GM12878 (cell line): ENCODE results near the gene CLEC16A. TPM values are rescaled to one million over a fixed set of nuclear protein-coding genes. Genes with fewer than 3 reads are reported as not detected.

ENCODE experiments used
- ATAC-seq: fragments of 200-7000 bp; cut with Tn5 transposase; 3 replicates; pipeline ENCODE4 v1.9.1; 2020; ENCODE audit warnings: mild to moderate bottlenecking, moderate library complexity
- BruUV-seq: library from RNA; stranded (reverse); fragments of 400-500 nt; replicated peaks from 2 replicates; lab custom pipeline; 2021; lab: Mats Ljungman, UMichigan
- CTCF ChIA-PET: fragments of 300-600 bp; sonication (Branson Sonifier 250); formaldehyde crosslinking; extraction: SDS; loops from one replicate; lab custom pipeline; 2021; ENCODE audit warnings: inconsistent platforms; lab: Yijun Ruan, JAX
- POLR2A ChIA-PET: fragments of 350-600 bp; formaldehyde crosslinking; extraction: SDS; loops from one replicate; lab custom pipeline; 2021; ENCODE audit warnings: inconsistent platforms; lab: Charles Lee
- RAD21 ChIA-PET: fragments of 300-600 bp; sonication (Branson Sonifier 250); formaldehyde crosslinking; loops from one replicate; lab custom pipeline; 2023; ENCODE audit warnings: antibody characterized with exemption; ENCODE audit not compliant: unreplicated experiment; lab: Charles Lee
- SMC1A ChIA-PET: fragments of 300-600 bp; sonication (Branson Sonifier 250); formaldehyde crosslinking; loops from one replicate; lab custom pipeline; 2023; ENCODE audit not compliant: unreplicated experiment, uncharacterized antibody; lab: Charles Lee
- DNase-seq: peaks from one replicate; pipeline ENCODE4 v3.0.0-alpha.2; 2011; ENCODE audit warnings: low read depth, low spot score
- FAIRE-seq: peaks from 3 replicates; lab custom pipeline; 2011; peaks lifted over from hg19 to GRCh38; lab: Jason Lieb, UNC
- H2AFZ ChIP-seq: 2 replicates; pipeline ENCODE4 v1.6.0; 2011; ENCODE audit warnings: low read depth, low read length, control low read depth; ENCODE audit not compliant: control insufficient read depth
- H3K27ac ChIP-seq: 2 replicates; pipeline ENCODE4 v1.5.1; 2011; ENCODE audit warnings: control low read depth; ENCODE audit not compliant: control insufficient read depth, insufficient read depth
- H3K27me3 ChIP-seq, 2 experiments: replicated peaks in 1 of 2; 2 replicates each; pipeline versions ENCODE4 v1.6.0 to v1.6.1; 2011; ENCODE audit warnings: low read length in 1 of 2; ENCODE audit not compliant: control insufficient read depth in 2 of 2, insufficient read depth in 2 of 2
- H3K36me3 ChIP-seq, 2 experiments: 2 replicates each; pipeline ENCODE4 v1.5.1; 2011; ENCODE audit warnings: low read length in 1 of 2; ENCODE audit not compliant: control insufficient read depth in 2 of 2, insufficient read depth in 2 of 2
- H3K4me1 ChIP-seq: 2 replicates; pipeline ENCODE4 v1.6.1; 2011; ENCODE audit warnings: mild to moderate bottlenecking, low read length, moderate library complexity, mixed read lengths; ENCODE audit not compliant: control insufficient read depth, insufficient read depth
- H3K4me2 ChIP-seq: 2 replicates; pipeline ENCODE4 v1.6.0; 2011; ENCODE audit warnings: control low read depth; ENCODE audit not compliant: control insufficient read depth, insufficient read depth
- H3K4me3 ChIP-seq: fragments of 200-600 bp; sonication (generic); 2 replicates; pipeline ENCODE4 v1.5.1; 2016
- H3K79me2 ChIP-seq: 2 replicates; pipeline ENCODE4 v1.6.0; 2011; ENCODE audit warnings: low read length; ENCODE audit not compliant: control insufficient read depth, insufficient read depth
- H3K9ac ChIP-seq: 2 replicates; pipeline ENCODE4 v1.8.0; 2011; ENCODE audit warnings: low read length, control low read depth, mixed read lengths; ENCODE audit not compliant: control insufficient read depth, insufficient read depth
- H3K9me3 ChIP-seq: replicated peaks from 3 replicates; pipeline ENCODE4 v1.5.1; 2011; ENCODE audit warnings: mild to moderate bottlenecking, low read length; ENCODE audit not compliant: control insufficient read depth, insufficient read depth
- H4K20me1 ChIP-seq: 2 replicates; pipeline ENCODE4 v1.6.0; 2011; ENCODE audit not compliant: control insufficient read depth, insufficient read depth
- BACH1 ChIP-seq: fragments of 450-650 bp; IDR thresholded peaks from 2 replicates; pipeline ENCODE4 v1.6.1; 2017; ENCODE audit warnings: mild to moderate bottlenecking, borderline replicate concordance
- BCL11A ChIP-seq: IDR thresholded peaks from 2 replicates; pipeline ENCODE4 v1.6.1; 2011; ENCODE audit warnings: low read depth, low read length
- JUND ChIP-seq: IDR thresholded peaks from 2 replicates; pipeline ENCODE4 v1.6.1; 2012; ENCODE audit warnings: low read depth, mild to moderate bottlenecking, low read length, improper control_type of control experiment, moderate library complexity
- KLF5 ChIP-seq: fragments of 450-650 bp; IDR thresholded peaks from 2 replicates; pipeline ENCODE4 v1.6.1; 2014; ENCODE audit warnings: mild to moderate bottlenecking; ENCODE audit not compliant: partially characterized antibody
- NFYA ChIP-seq: IDR thresholded peaks from 2 replicates; pipeline ENCODE4 v1.6.1; 2011; ENCODE audit warnings: low read depth, mild to moderate bottlenecking, low read length, improper control_type of control experiment, borderline replicate concordance
- NR2C2 ChIP-seq: IDR thresholded peaks from 2 replicates; pipeline ENCODE4 v1.6.1; 2011; ENCODE audit warnings: borderline replicate concordance, low read depth; ENCODE audit not compliant: control insufficient read depth, insufficient read length
- RAD21 ChIP-seq: IDR thresholded peaks from 2 replicates; pipeline ENCODE4 v1.6.1; 2011; ENCODE audit warnings: mild to moderate bottlenecking, low read depth, low read length, moderate library complexity; ENCODE audit not compliant: insufficient read depth
- RAD51 ChIP-seq: fragments of 450-650 bp; IDR thresholded peaks from 2 replicates; pipeline ENCODE4 v1.6.1; 2016; ENCODE audit warnings: moderate library complexity, mild to moderate bottlenecking, inconsistent platforms
- SRF ChIP-seq, 2 experiments: IDR thresholded peaks; 2 replicates each; pipeline ENCODE4 v1.6.1; 2011; ENCODE audit warnings: low read depth in 2 of 2, low read length in 2 of 2, mild to moderate bottlenecking in 1 of 2, moderate library complexity in 1 of 2
- TARDBP ChIP-seq: IDR thresholded peaks from 2 replicates; pipeline ENCODE4 v1.6.1; 2016; ENCODE audit warnings: borderline replicate concordance
- WGBS: methylation state at CpG from one replicate; pipeline ENCODE4 v1.1.6; 2016; ENCODE audit warnings: low lambda C conversion rate; ENCODE audit not compliant: insufficient replicate concordance, insufficient coverage; ENCODE audit errors: missing lambda C conversion rate; 5-methylcytosine and 5-hydroxymethylcytosine counted together
- in situ Hi-C: fragments of 300-500 bp; cut with MboI; formaldehyde crosslinking; loops from 9 replicates; pipeline ENCODE4 v1.14.3; 2018; ENCODE audit warnings: mixed read lengths
- intact Hi-C: fragments of 100-400 bp; cut with micrococcal nuclease; formaldehyde crosslinking; loops from one replicate; pipeline ENCODE4 v1.14.2; 2022; ENCODE audit not compliant: unreplicated experiment
- polyA plus RNA-seq, 11 experiments: library from polyadenylated mRNA; depleted of rRNA in 4 of 11; unstranded in 6 of 11; stranded (reverse) in 5 of 11; fragments of >200 nt; fragmentation: Nextera tagmentation in 4 of 11; fragmentation: Illumina TruSeq in 1 of 11; extraction: Ambion mirVana in 4 of 11; extraction: Trizol in 1 of 11; gene quantifications; 1 replicate in 1 of 11; 2 replicates in 10 of 11; pipeline versions ENCODE4 v1.2.1 to v1.2.3, GENCODE V29; 2011 to 2016; ENCODE audit warnings: inconsistent platforms in 2 of 11, missing spikeins in 2 of 11, low read depth in 1 of 11
- total RNA-seq, 4 experiments: library from RNA; depleted of rRNA in 3 of 4; stranded (reverse); fragments of >200 nt in 3 of 4; fragmentation: Illumina TruSeq in 1 of 4; extraction: Trizol in 1 of 4; gene quantifications; 2 replicates each; pipeline versions ENCODE4 v1.2.1 to v1.2.3, GENCODE V29; 2013 to 2021
- TF ChIP-seq, protein P1 (sequence below): IDR thresholded peaks from 2 replicates; pipeline ENCODE4 v1.6.1; 2012; ENCODE audit warnings: low read depth, low read length, improper control_type of control experiment
- TF ChIP-seq, protein P2 (sequence below): fragments of 450-650 bp; IDR thresholded peaks from 2 replicates; pipeline ENCODE4 v1.6.1; 2017; ENCODE audit warnings: mild to moderate bottlenecking, moderate library complexity

Gene CLEC16A
- total and polyA plus RNA-seq, 10 of the 15 experiments (the other 5 are each of a cell fraction or from before 2014, with no cell fraction given) = 1.5 to 28.8 (median 19.2) TPM

DNA sequence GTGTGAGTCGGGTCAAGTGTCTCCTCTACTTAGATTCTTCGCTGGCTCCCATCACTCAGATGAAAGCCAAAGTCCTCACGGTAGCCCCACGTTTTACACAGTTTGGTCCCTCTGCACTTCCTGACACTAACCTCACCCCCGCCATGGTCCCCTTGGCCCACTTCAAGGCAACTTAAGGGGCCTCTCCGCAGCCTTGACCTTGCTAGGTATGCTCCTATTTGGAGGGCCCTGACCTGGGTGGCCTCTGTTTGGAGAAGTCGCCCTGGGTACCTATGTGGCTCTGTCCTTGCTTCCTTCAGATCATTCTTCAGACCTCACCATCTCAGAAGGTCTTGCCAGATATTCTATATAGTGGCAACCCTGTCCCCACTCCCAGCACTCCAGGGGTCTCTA is 201.5 kb downstream of the CLEC16A start:
- DNase-seq = no peak
- intact Hi-C loops (no loop called here), in situ Hi-C loops (no loop called here)
- 84% methylated on average over 7 of the region's 7 CpGs for WGBS
- no peaks in the 10 kb centered on the region for H3K27me3 ChIP-seq
- no peaks in the 10 kb centered on the region for H4K20me1 ChIP-seq
- H3K79me2 ChIP-seq = no peaks in the 10 kb centered on the region
- ChIA-PET RAD21 (no interaction called here), POLR2A (no interaction called here), SMC1A (no interaction called here), CTCF (no interaction called here)
- no peak overlapping the region for H3K4me2 ChIP-seq
- H3K4me1 ChIP-seq = no peaks in the 10 kb centered on the region
- H3K36me3 ChIP-seq = peaks cover 0 to 3% of the 10 kb centered on the region in 2 experiments; a peak in 2 of 4 replicates
- H3K4me3 ChIP-seq = no peak overlapping the region
- no peak for ATAC-seq
- H3K9ac ChIP-seq = no peak overlapping the region
- FAIRE-seq = no peak
- no peak overlapping the region for H2AFZ ChIP-seq
- TF ChIP-seq RAD21 (no peak), TARDBP (no peak), KLF5 (no peak), BACH1 (no peak), SRF (IDR thresholded peaks at IDR 0.05; ENCODE audit: low read depth in 2 of 2, low read length in 2 of 2) (no peak), RAD51 (no peak), NFYA (no peak), BCL11A (no peak), JUND (no peak), NR2C2 (no peak)
- TF ChIP-seq, protein P1, sequence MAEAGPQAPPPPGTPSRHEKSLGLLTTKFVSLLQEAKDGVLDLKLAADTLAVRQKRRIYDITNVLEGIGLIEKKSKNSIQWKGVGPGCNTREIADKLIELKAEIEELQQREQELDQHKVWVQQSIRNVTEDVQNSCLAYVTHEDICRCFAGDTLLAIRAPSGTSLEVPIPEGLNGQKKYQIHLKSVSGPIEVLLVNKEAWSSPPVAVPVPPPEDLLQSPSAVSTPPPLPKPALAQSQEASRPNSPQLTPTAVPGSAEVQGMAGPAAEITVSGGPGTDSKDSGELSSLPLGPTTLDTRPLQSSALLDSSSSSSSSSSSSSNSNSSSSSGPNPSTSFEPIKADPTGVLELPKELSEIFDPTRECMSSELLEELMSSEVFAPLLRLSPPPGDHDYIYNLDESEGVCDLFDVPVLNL = no peak
- TF ChIP-seq, protein P2, sequence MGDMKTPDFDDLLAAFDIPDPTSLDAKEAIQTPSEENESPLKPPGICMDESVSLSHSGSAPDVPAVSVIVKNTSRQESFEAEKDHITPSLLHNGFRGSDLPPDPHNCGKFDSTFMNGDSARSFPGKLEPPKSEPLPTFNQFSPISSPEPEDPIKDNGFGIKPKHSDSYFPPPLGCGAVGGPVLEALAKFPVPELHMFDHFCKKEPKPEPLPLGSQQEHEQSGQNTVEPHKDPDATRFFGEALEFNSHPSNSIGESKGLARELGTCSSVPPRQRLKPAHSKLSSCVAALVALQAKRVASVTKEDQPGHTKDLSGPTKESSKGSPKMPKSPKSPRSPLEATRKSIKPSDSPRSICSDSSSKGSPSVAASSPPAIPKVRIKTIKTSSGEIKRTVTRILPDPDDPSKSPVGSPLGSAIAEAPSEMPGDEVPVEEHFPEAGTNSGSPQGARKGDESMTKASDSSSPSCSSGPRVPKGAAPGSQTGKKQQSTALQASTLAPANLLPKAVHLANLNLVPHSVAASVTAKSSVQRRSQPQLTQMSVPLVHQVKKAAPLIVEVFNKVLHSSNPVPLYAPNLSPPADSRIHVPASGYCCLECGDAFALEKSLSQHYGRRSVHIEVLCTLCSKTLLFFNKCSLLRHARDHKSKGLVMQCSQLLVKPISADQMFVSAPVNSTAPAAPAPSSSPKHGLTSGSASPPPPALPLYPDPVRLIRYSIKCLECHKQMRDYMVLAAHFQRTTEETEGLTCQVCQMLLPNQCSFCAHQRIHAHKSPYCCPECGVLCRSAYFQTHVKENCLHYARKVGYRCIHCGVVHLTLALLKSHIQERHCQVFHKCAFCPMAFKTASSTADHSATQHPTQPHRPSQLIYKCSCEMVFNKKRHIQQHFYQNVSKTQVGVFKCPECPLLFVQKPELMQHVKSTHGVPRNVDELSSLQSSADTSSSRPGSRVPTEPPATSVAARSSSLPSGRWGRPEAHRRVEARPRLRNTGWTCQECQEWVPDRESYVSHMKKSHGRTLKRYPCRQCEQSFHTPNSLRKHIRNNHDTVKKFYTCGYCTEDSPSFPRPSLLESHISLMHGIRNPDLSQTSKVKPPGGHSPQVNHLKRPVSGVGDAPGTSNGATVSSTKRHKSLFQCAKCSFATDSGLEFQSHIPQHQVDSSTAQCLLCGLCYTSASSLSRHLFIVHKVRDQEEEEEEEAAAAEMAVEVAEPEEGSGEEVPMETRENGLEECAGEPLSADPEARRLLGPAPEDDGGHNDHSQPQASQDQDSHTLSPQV = no peak
- no peak overlapping the region for H3K27ac ChIP-seq
- BruUV-seq = no TSS peak
- H3K9me3 ChIP-seq = no peaks in the 10 kb centered on the region
